Transverse colon (tissue), 4 donors: ENCODE measurements around the gene MAD2L1BP.

Experiments
- CTCF ChIP-seq, 5 experiments: fragments of 200-600 bp in 3 of 5; fragments of 450-650 bp in 2 of 5; sonication (generic) in 3 of 5; IDR thresholded peaks; 1 replicate in 2 of 5; 2 replicates in 3 of 5; pipeline ENCODE4 v1.5.1; 2016 to 2017; ENCODE audit warnings: antibody characterized with exemption in 5 of 5, inconsistent platforms in 3 of 5, mild to moderate bottlenecking in 2 of 5, moderate library complexity in 1 of 5
- POLR2AphosphoS5 ChIP-seq, 3 donors: sonication (generic); formaldehyde crosslinking; IDR thresholded peaks; one replicate each; pipeline ENCODE4 v1.6.1; 2016; ENCODE audit warnings: antibody characterized with exemption in 3 of 3

GRCh38 chr6:43636308-43636659 is 644 bp downstream of the MAD2L1BP start:
- TF ChIP-seq POLR2AphosphoS5 (IDR thresholded peaks at IDR 0.05), result no peak
- TF ChIP-seq CTCF (IDR thresholded peaks at IDR 0.05), result no peak
